Neural cell (in vitro differentiated cells): Measurements from ENCODE around the gene MCAM. TPM values are rescaled to one million over a fixed set of nuclear protein-coding genes. Genes with fewer than 3 reads are reported as not detected.

Experiments used
- H2AFZ ChIP-seq: fragments of 200-600, 300-800 bp; sonication (generic), shearing (Covaris generic); 2 replicates; pipeline ENCODE4 v1.6.0; 2014; ENCODE audit warnings: low read depth, mild to moderate bottlenecking, antibody characterized with exemption, low read length, moderate library complexity
- H3F3A ChIP-seq: fragments of 200-600 bp; shearing (Covaris generic); 2 replicates; pipeline ENCODE4 v1.6.1; 2016; ENCODE audit warnings: mild to moderate bottlenecking, moderate library complexity, mixed read lengths, antibody characterized with exemption, low read length; ENCODE audit not compliant: insufficient read depth, poor library complexity, severe bottlenecking
- H3K27ac ChIP-seq: fragments of 200-600, 300-800 bp; sonication (generic), shearing (Covaris generic); 2 replicates; pipeline ENCODE4 v1.5.1; 2014; ENCODE audit warnings: mild to moderate bottlenecking, low read length, moderate library complexity
- H3K27me3 ChIP-seq: fragments of 300-800, 200-600 bp; sonication (generic), shearing (Covaris generic); 2 replicates; pipeline ENCODE4 v1.6.0; 2014; ENCODE audit warnings: mild to moderate bottlenecking, low read depth, low read length, moderate library complexity; ENCODE audit not compliant: insufficient read depth
- H3K36me3 ChIP-seq: fragments of 300-800, 200-600 bp; sonication (generic), shearing (Covaris generic); 2 replicates; pipeline ENCODE4 v1.5.1; 2014; ENCODE audit warnings: mild to moderate bottlenecking, antibody characterized with exemption, low read length, moderate library complexity; ENCODE audit not compliant: insufficient read depth
- H3K4me2 ChIP-seq: fragments of 300-800, 200-600 bp; sonication (generic), shearing (Covaris generic); 2 replicates; pipeline ENCODE4 v1.6.0; 2014; ENCODE audit warnings: mild to moderate bottlenecking, low read length
- H3K4me3 ChIP-seq: fragments of 300-800, 200-600 bp; sonication (generic), shearing (Covaris generic); 2 replicates; pipeline ENCODE4 v1.5.1; 2014; ENCODE audit warnings: mild to moderate bottlenecking, low read length, moderate library complexity
- H3K79me2 ChIP-seq: fragments of 200-600 bp; shearing (Covaris generic); replicated peaks from 2 replicates; pipeline ENCODE4 v1.6.0; 2014; ENCODE audit warnings: mild to moderate bottlenecking, low read length, moderate library complexity; ENCODE audit not compliant: insufficient read depth
- H3K9ac ChIP-seq: fragments of 300-800, 200-600 bp; sonication (generic), shearing (Covaris generic); 2 replicates; pipeline ENCODE4 v1.6.1; 2016; ENCODE audit warnings: mild to moderate bottlenecking, low read length, mixed read lengths
- H3K9me2 ChIP-seq: fragments of 200-600 bp; shearing (Covaris generic); 2 replicates; pipeline ENCODE4 v1.6.1; 2016; ENCODE audit warnings: mild to moderate bottlenecking, low read length, mixed read lengths; ENCODE audit not compliant: insufficient read depth
- H3K9me3 ChIP-seq: fragments of 200-600, 300-800 bp; sonication (generic), shearing (Covaris generic); 2 replicates; pipeline ENCODE4 v1.6.1; 2016; ENCODE audit warnings: mild to moderate bottlenecking, mixed run types, low read length, moderate library complexity, mixed read lengths
- H4K20me1 ChIP-seq: fragments of 200-600 bp; shearing (Covaris generic); 2 replicates; pipeline ENCODE4 v1.6.1; 2016; ENCODE audit warnings: mild to moderate bottlenecking, mixed run types; ENCODE audit not compliant: insufficient read depth
- EP300 ChIP-seq: fragments of 450-650 bp; conservative IDR thresholded peaks from 2 replicates; pipeline ENCODE4 v1.6.1; 2014; ENCODE audit warnings: antibody characterized with exemption, mild to moderate bottlenecking, moderate library complexity; ENCODE audit not compliant: poor library complexity, severe bottlenecking
- EZH2 ChIP-seq: fragments of 200-600, 300-800 bp; shearing (Covaris generic), sonication (generic); IDR thresholded peaks from 2 replicates; pipeline ENCODE4 v1.6.1; 2014; ENCODE audit warnings: antibody characterized with exemption, low read length, borderline replicate concordance, mild to moderate bottlenecking; ENCODE audit not compliant: insufficient read depth, poor library complexity, severe bottlenecking
- MXI1 ChIP-seq: fragments of 450-650 bp; conservative IDR thresholded peaks from 2 replicates; pipeline ENCODE4 v1.6.1; 2014; ENCODE audit warnings: antibody characterized with exemption, mild to moderate bottlenecking; ENCODE audit not compliant: poor library complexity, severe bottlenecking
- POLR2AphosphoS5 ChIP-seq: IDR thresholded peaks from 2 replicates; pipeline ENCODE4 v1.6.1; 2012
- RAD21 ChIP-seq: fragments of 450-650 bp; conservative IDR thresholded peaks from 2 replicates; pipeline ENCODE4 v1.6.1; 2014; ENCODE audit warnings: antibody characterized with exemption, mild to moderate bottlenecking, moderate library complexity
- SMC3 ChIP-seq: fragments of 450-650 bp; conservative IDR thresholded peaks from 2 replicates; pipeline ENCODE4 v1.6.1; 2014; ENCODE audit warnings: antibody characterized with exemption, mild to moderate bottlenecking, moderate library complexity; ENCODE audit not compliant: poor library complexity
- TAF1 ChIP-seq: IDR thresholded peaks from 2 replicates; pipeline ENCODE4 v1.6.1; 2012; ENCODE audit warnings: low read depth
- polyA plus RNA-seq: library from polyadenylated mRNA; depleted of rRNA; stranded (reverse); fragments of >200 nt; gene quantifications from 2 replicates; pipeline ENCODE4 v1.2.3, GENCODE V29; 2014
- TF ChIP-seq, protein P1 (sequence below): fragments of 450-650 bp; IDR thresholded peaks from 2 replicates; pipeline ENCODE4 v1.5.1; 2014; ENCODE audit warnings: antibody characterized with exemption, mild to moderate bottlenecking, moderate library complexity; ENCODE audit not compliant: poor library complexity, severe bottlenecking
- TF ChIP-seq, protein P2 (sequence below): IDR thresholded peaks from 2 replicates; pipeline ENCODE4 v1.6.1; 2012; ENCODE audit warnings: borderline replicate concordance

Gene MCAM
- polyA plus RNA-seq, 1 donor from 2014 or later: 7.5 TPM

DNA sequence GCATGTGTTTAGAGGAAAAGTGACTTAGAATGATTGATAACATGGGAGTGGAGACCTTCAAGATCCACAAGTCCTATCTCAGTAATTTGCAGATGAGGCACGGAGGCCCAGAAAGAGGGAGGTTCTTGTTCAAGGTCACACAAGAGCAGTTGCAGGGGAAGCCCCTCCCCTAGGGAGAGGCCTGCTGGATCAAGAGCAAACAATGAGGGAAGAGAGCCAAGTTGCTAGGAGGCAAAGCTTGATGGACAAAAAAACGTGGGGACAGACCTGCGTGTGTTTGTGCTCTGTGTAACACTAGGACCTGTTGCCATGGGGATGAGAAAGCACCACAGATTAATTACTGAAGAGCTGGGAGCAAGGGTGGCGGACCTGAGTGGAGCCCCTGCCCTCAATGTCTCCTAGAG is 35.9 kb upstream of the MCAM start:
- Histone ChIP-seq H4K20me1 (no peaks in the 10 kb centered on the region), H3K36me3 (no peaks in the 10 kb centered on the region), H3K4me2 (no peak overlapping the region), H3K79me2 (no peaks in the 10 kb centered on the region), H3K9me2 (no peaks in the 10 kb centered on the region), H3K4me3 (no peak overlapping the region), H3K9me3 (no peaks in the 10 kb centered on the region), H3K27me3 (peaks cover 4% of the 10 kb centered on the region), H2AFZ (no peak overlapping the region), H3K9ac (no peak overlapping the region), H3F3A (no peaks in the 10 kb centered on the region), H3K27ac (no peak overlapping the region)
- TF ChIP-seq SMC3 (no peak), TAF1 (no peak), POLR2AphosphoS5 (no peak), EP300 (no peak), RAD21 (no peak), EZH2 (no peak), MXI1 (no peak)
- TF ChIP-seq, protein P1, sequence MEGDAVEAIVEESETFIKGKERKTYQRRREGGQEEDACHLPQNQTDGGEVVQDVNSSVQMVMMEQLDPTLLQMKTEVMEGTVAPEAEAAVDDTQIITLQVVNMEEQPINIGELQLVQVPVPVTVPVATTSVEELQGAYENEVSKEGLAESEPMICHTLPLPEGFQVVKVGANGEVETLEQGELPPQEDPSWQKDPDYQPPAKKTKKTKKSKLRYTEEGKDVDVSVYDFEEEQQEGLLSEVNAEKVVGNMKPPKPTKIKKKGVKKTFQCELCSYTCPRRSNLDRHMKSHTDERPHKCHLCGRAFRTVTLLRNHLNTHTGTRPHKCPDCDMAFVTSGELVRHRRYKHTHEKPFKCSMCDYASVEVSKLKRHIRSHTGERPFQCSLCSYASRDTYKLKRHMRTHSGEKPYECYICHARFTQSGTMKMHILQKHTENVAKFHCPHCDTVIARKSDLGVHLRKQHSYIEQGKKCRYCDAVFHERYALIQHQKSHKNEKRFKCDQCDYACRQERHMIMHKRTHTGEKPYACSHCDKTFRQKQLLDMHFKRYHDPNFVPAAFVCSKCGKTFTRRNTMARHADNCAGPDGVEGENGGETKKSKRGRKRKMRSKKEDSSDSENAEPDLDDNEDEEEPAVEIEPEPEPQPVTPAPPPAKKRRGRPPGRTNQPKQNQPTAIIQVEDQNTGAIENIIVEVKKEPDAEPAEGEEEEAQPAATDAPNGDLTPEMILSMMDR: no peak
- TF ChIP-seq, protein P2, sequence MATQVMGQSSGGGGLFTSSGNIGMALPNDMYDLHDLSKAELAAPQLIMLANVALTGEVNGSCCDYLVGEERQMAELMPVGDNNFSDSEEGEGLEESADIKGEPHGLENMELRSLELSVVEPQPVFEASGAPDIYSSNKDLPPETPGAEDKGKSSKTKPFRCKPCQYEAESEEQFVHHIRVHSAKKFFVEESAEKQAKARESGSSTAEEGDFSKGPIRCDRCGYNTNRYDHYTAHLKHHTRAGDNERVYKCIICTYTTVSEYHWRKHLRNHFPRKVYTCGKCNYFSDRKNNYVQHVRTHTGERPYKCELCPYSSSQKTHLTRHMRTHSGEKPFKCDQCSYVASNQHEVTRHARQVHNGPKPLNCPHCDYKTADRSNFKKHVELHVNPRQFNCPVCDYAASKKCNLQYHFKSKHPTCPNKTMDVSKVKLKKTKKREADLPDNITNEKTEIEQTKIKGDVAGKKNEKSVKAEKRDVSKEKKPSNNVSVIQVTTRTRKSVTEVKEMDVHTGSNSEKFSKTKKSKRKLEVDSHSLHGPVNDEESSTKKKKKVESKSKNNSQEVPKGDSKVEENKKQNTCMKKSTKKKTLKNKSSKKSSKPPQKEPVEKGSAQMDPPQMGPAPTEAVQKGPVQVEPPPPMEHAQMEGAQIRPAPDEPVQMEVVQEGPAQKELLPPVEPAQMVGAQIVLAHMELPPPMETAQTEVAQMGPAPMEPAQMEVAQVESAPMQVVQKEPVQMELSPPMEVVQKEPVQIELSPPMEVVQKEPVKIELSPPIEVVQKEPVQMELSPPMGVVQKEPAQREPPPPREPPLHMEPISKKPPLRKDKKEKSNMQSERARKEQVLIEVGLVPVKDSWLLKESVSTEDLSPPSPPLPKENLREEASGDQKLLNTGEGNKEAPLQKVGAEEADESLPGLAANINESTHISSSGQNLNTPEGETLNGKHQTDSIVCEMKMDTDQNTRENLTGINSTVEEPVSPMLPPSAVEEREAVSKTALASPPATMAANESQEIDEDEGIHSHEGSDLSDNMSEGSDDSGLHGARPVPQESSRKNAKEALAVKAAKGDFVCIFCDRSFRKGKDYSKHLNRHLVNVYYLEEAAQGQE: no peak

DNA sequence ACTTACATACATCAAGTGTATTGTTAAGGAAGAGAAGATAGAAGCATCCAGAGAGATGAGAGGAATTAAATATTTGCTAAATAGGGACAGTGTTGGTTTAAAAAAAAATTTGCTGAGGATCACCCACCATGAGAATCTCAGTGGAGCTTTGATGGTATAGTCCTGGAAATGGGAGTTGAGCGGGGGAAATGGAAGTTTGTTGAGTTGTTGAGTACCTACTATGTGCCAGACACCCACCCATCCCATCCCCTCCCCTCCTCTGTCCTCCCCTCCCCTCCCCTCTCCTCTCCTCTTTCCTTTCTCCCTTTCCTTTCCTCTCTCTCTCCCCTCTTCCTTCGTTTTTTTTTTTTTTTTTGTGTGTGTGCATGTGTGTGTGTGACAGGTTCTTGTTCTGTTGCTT is 34.3 kb upstream of the MCAM start:
- H3K4me3 ChIP-seq: no peak overlapping the region
- H3K79me2 ChIP-seq: no peaks in the 10 kb centered on the region
- no peaks in the 10 kb centered on the region for H3K36me3 ChIP-seq
- no peak overlapping the region for H3K4me2 ChIP-seq
- H3F3A ChIP-seq: no peaks in the 10 kb centered on the region
- no peak overlapping the region for H2AFZ ChIP-seq
- no peak overlapping the region for H3K9ac ChIP-seq
- H3K9me2 ChIP-seq: no peaks in the 10 kb centered on the region
- TF ChIP-seq TAF1 (no peak), SMC3 (no peak), EZH2 (no peak), EP300 (no peak)
- TF ChIP-seq, protein P1: no peak
- no peak overlapping the region for H3K27ac ChIP-seq
- no peaks in the 10 kb centered on the region for H4K20me1 ChIP-seq
- no peaks in the 10 kb centered on the region for H3K9me3 ChIP-seq
- H3K27me3 ChIP-seq: peaks cover 4% of the 10 kb centered on the region
